Brain microvascular endothelial cell (primary cell): ENCODE results near the gene KCNIP3.

ENCODE experiments used
- DNase-seq: peaks from one replicate; pipeline ENCODE4 v3.0.0-alpha.2; 2020
- H3K27ac ChIP-seq: fragments of 250-450 bp; sonication (Bioruptor Pico); 2 replicates; pipeline ENCODE4 v1.5.1; 2020; ENCODE audit warnings: mild to moderate bottlenecking, moderate library complexity
- H3K27me3 ChIP-seq: fragments of 250-450 bp; sonication (Bioruptor Pico); replicated peaks from 2 replicates; pipeline ENCODE4 v1.5.1; 2020; ENCODE audit warnings: mild to moderate bottlenecking
- H3K36me3 ChIP-seq: fragments of 250-450 bp; sonication (Bioruptor Pico); replicated peaks from 2 replicates; pipeline ENCODE4 v1.5.1; 2020; ENCODE audit warnings: mild to moderate bottlenecking
- H3K4me3 ChIP-seq: 2 replicates; pipeline ENCODE4 v1.5.1; 2011; ENCODE audit warnings: low read depth, mild to moderate bottlenecking, control low read depth, low read length, moderate library complexity
- in situ Hi-C: cut with HindIII; loops from 2 replicates; pipeline ENCODE4 v1.10.0; 2017; ENCODE audit warnings: low sequenced_read_pairs, low pct_ligation_motif_present
- TF ChIP-seq, protein P1 (sequence below): IDR thresholded peaks from 2 replicates; pipeline ENCODE4 v1.5.1; 2011; ENCODE audit warnings: low read depth, mild to moderate bottlenecking, moderate library complexity, low read length, control low read depth, inconsistent platforms; ENCODE audit errors: missing control alignments

Gene KCNIP3

DNA sequence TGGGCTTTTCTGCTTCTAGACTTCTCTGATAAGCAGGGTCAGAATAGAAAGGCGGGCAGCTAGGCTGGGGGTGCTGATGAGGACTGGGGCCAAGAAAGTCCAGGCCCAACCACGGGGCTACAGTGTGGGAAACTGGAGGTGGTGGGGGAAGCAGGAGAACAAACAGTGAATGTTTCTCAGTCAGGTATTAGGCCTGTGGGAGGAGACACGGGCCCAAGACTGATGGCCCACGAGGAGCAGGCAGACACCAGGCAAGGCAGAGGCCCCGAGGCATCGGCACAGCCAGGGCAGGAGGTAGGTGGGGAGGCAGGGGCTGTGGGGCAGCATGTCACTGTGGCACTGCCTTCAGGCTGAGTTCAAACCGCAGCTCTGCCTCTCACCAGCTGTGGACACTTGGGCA lies 40.7 kb downstream of the KCNIP3 start:
- in situ Hi-C loops = no loop called here
- Histone ChIP-seq H3K27me3 (peaks cover 1% of the 10 kb centered on the region), H3K36me3 (no peaks in the 10 kb centered on the region), H3K27ac (no peak overlapping the region), H3K4me3 (no peak overlapping the region)
- TF ChIP-seq, protein P1, sequence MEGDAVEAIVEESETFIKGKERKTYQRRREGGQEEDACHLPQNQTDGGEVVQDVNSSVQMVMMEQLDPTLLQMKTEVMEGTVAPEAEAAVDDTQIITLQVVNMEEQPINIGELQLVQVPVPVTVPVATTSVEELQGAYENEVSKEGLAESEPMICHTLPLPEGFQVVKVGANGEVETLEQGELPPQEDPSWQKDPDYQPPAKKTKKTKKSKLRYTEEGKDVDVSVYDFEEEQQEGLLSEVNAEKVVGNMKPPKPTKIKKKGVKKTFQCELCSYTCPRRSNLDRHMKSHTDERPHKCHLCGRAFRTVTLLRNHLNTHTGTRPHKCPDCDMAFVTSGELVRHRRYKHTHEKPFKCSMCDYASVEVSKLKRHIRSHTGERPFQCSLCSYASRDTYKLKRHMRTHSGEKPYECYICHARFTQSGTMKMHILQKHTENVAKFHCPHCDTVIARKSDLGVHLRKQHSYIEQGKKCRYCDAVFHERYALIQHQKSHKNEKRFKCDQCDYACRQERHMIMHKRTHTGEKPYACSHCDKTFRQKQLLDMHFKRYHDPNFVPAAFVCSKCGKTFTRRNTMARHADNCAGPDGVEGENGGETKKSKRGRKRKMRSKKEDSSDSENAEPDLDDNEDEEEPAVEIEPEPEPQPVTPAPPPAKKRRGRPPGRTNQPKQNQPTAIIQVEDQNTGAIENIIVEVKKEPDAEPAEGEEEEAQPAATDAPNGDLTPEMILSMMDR = no peak
- no peak for DNase-seq

DNA sequence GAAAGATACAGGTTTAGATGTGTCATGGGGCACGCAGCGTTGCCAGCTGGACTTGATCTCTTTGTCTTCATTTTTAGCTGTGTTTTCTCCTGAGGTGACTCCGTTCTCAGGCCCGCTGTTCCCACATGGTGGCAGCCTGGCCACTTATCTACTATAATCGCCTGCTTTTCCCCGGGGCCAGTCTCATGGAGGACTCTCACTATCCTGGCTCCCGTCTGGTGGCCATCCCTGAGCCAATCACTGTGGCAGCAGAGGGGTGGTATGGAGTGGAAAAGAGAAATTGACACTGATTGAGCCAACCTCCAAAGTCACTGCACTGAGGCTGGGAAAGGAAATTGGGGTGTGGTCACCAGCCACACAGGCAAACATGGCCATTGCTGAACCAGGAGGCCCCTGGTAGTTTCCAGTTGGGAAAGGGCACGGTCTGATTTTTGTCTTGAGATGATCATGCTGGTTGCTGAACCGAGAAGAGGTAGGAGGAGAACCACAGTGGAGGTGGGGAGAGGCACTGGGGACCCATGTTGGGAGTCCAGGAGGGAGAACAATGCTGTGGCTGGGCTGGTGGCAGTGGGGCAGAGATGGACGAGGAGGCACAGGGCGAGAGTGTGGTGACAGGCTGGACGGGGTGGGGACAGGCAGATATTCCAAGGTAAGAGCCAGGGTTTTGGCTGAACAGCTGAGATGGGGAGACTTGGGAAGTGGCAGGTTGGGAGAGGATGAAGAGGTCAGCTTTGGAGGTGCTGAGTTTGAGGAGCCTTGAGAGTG lies 45.6 kb downstream of the KCNIP3 start:
- Histone ChIP-seq H3K27ac (no peak overlapping the region), H3K4me3 (no peak overlapping the region), H3K36me3 (no peaks in the 10 kb centered on the region), H3K27me3 (peaks cover 14% of the 10 kb centered on the region)
- no peak for DNase-seq
- TF ChIP-seq, protein P1 = no peak
- in situ Hi-C loops = no loop called here

DNA sequence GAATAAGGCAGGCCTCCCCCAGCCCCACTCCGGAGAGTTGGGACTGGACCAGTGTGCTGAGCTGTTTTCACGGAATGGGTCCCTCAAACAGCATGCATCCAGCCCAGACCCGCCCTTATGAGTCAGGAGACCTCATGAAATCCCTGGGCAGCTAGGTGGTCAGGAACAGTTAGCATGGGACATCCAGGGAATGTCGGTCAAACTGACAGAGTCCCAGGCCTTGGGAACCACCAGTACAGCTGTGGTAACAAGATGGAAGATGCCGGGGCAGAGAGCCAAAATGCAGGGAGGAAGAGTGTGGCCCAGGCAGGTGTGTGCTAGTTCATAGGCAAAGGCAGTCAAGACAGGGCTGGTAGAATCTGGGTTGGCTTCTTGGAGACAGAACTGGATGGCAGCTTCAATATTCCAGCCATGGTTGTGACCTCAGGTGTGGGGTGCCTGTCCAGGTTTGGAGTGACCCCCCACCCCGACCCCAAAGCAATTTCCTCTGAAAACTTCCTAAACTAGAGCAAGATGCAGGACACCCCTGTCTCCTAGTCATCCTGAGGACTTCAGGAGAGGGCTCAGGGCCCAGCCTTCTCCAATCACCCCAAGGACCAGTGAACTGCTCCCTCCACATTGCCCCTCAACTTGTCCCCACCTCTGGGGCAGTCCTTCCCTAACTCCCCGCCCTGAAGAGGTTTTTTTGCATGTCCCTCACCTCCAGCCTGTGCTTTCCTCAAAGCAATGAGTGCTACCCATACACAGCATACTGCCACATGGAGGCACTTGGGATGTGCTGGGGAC lies 46.5 kb downstream of the KCNIP3 start:
- peaks cover 17% of the 10 kb centered on the region for H3K27me3 ChIP-seq
- in situ Hi-C loops = no loop called here
- no peak overlapping the region for H3K27ac ChIP-seq
- DNase-seq = no peak
- H3K36me3 ChIP-seq = no peaks in the 10 kb centered on the region
- H3K4me3 ChIP-seq = no peak overlapping the region
- TF ChIP-seq, protein P1 = no peak

DNA sequence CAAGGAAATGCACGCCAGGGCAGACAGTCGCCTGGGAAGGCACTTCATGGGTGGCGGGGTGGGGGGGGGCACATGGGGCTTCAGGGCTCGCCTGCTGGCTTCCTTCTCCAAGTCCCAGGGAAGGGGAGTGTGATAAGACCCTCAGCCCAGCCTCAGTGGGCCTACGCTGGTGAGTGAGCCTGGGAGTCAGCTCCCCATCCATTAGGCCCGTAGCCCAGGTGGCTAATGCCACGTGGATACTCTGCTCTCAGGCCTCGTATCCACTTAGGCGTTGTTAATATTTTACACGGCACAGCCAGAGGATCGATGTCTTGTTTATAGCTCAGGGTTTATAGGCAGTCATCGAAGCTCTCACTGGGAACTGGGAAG lies 47.1 kb downstream of the KCNIP3 start:
- Histone ChIP-seq H3K27ac (no peak overlapping the region), H3K4me3 (no peak overlapping the region), H3K36me3 (no peaks in the 10 kb centered on the region), H3K27me3 (peaks cover 17% of the 10 kb centered on the region)
- no peak for DNase-seq
- in situ Hi-C loops = no loop called here
- TF ChIP-seq, protein P1 = no peak

DNA sequence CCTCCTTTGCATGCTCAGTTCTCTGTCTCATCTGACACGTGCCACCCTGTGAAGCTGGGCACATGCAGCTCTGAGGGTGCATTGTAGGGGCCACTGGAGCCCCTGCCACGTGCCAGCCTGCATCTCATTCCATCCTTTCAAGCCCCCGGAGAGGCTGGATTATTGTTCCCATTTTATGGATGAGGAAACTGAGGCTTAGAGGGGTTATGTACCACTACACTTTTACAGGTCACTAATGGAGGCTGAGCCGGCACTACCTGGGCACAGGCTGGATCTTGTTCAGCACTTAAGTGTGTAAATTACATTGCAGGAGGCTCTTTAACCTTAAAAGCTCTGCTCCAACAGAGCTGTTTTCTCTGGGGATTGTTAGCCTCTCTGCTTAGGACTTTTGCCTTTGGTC lies 47.5 kb downstream of the KCNIP3 start:
- peaks cover 17% of the 10 kb centered on the region for H3K27me3 ChIP-seq
- DNase-seq = no peak
- no peak overlapping the region for H3K27ac ChIP-seq
- in situ Hi-C loops = no loop called here
- TF ChIP-seq, protein P1 = no peak
- H3K4me3 ChIP-seq = no peak overlapping the region
- H3K36me3 ChIP-seq = no peaks in the 10 kb centered on the region
